RWPE2 (cell line): ENCODE results near the gene LCE1A.

ENCODE experiments used
- ATAC-seq: fragments of 200-7000 bp; cut with Tn5 transposase; 3 replicates; pipeline ENCODE4 v1.9.1; 2021; ENCODE audit warnings: low read depth
- DNase-seq: peaks from one replicate; pipeline ENCODE4 v3.0.0-alpha.2; 2020; ENCODE audit warnings: low spot score
- H3K27ac ChIP-seq: fragments of 450-650 bp; 2 replicates; pipeline ENCODE4 v1.5.1; 2017; ENCODE audit warnings: mild to moderate bottlenecking; ENCODE audit not compliant: poor library complexity, severe bottlenecking
- H3K27me3 ChIP-seq: fragments of 250-450 bp; sonication (Bioruptor Pico); 2 replicates; pipeline ENCODE4 v1.5.1; 2021; ENCODE audit warnings: mild to moderate bottlenecking, moderate library complexity; ENCODE audit not compliant: insufficient read depth, poor library complexity, severe bottlenecking
- H3K36me3 ChIP-seq: fragments of 250-450 bp; sonication (Bioruptor Pico); 2 replicates; pipeline ENCODE4 v1.5.1; 2020; ENCODE audit warnings: low read depth, mild to moderate bottlenecking, moderate library complexity
- H3K4me1 ChIP-seq: fragments of 250-450 bp; sonication (Bioruptor Pico); 2 replicates; pipeline ENCODE4 v1.5.1; 2021; ENCODE audit warnings: mild to moderate bottlenecking, moderate library complexity; ENCODE audit not compliant: insufficient read depth, poor library complexity, severe bottlenecking
- H3K4me3 ChIP-seq: fragments of 250-450 bp; sonication (Bioruptor Pico); 2 replicates; pipeline ENCODE4 v1.5.1; 2021; ENCODE audit warnings: mild to moderate bottlenecking, moderate library complexity; ENCODE audit not compliant: severe bottlenecking
- H3K9me3 ChIP-seq: fragments of 250-450 bp; sonication (Bioruptor Pico); 2 replicates; pipeline ENCODE4 v1.5.1; 2021; ENCODE audit warnings: mild to moderate bottlenecking, moderate library complexity; ENCODE audit not compliant: severe bottlenecking
- TF ChIP-seq, protein P1 (sequence below): fragments of 450-650 bp; IDR thresholded peaks from one replicate; pipeline ENCODE4 v1.5.1; 2017; ENCODE audit warnings: mild to moderate bottlenecking, moderate library complexity; ENCODE audit not compliant: poor library complexity, severe bottlenecking

Gene LCE1A

DNA sequence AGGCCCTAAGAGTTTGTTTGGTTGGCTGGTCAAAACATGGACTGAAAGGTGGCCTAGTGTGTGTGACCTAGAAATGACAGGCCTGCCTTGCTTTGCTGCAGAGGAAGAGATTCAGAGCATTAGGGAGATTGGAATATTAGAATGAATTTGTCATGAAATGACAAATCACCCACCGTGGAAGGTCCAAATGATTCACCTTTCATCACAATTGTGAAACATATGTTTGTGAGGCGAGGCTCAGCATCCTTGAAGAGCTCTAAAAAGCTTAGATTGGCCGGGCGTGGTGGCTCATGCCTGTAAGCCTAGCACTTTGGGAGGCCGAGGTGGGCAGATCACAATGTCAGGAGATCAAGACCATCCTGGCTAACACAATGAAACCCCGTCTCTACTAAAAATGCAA is 10.0 kb upstream of the LCE1A start:
- Histone ChIP-seq H3K36me3 (no peaks in the 10 kb centered on the region), H3K27ac (no peak overlapping the region), H3K4me1 (no peaks in the 10 kb centered on the region), H3K9me3 (no peaks in the 10 kb centered on the region), H3K4me3 (no peak overlapping the region), H3K27me3 (no peaks in the 10 kb centered on the region)
- ATAC-seq (peak; percentile 48; the same call in 1 of the 3 replicates), DNase-seq (no peak)
- TF ChIP-seq, protein P1, sequence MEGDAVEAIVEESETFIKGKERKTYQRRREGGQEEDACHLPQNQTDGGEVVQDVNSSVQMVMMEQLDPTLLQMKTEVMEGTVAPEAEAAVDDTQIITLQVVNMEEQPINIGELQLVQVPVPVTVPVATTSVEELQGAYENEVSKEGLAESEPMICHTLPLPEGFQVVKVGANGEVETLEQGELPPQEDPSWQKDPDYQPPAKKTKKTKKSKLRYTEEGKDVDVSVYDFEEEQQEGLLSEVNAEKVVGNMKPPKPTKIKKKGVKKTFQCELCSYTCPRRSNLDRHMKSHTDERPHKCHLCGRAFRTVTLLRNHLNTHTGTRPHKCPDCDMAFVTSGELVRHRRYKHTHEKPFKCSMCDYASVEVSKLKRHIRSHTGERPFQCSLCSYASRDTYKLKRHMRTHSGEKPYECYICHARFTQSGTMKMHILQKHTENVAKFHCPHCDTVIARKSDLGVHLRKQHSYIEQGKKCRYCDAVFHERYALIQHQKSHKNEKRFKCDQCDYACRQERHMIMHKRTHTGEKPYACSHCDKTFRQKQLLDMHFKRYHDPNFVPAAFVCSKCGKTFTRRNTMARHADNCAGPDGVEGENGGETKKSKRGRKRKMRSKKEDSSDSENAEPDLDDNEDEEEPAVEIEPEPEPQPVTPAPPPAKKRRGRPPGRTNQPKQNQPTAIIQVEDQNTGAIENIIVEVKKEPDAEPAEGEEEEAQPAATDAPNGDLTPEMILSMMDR: no peak

DNA sequence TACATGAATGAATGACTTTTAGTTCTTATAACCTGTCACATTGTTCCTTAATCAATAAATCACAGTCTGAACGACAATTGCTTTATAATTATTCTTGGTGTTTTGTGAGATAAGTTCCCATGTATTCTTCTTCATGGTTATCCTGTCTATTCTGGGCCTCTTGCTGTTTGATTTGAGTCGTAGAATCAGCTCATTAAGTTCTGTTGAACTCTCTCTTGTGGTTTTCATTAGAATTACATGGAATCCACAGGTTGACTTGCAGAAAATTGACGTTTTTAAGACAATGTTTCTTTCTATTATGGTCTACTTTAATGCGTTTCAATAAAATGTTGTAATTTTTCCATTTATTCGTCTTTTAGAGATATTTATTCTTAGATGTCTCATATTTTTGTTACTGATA is 4.0 kb upstream of the LCE1A start:
- ATAC-seq: no peak
- no peaks in the 10 kb centered on the region for H3K36me3 ChIP-seq
- no peak for DNase-seq
- no peaks in the 10 kb centered on the region for H3K27me3 ChIP-seq
- TF ChIP-seq, protein P1: no peak
- H3K4me1 ChIP-seq: no peaks in the 10 kb centered on the region
- H3K9me3 ChIP-seq: no peaks in the 10 kb centered on the region
- H3K4me3 ChIP-seq: no peak overlapping the region
- no peak overlapping the region for H3K27ac ChIP-seq

DNA sequence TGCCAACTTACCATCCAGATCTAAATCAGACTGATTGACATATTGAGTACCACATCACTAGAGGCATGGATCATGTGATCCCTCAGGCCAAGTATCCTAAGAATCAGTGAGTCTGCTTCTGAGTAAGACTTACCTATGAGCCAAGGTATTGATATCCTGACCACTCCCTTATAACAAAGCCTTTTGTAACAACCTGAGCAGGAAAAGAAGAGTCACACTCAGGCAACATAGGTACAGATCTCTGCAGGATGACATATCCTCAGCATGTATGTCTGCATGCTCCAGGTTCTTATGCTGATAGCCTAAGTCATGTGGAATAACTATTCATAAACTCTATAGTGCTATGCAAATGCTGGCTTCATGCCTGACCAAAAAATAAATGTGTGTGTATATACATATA is 2.3 kb upstream of the LCE1A start:
- no peak overlapping the region for H3K27ac ChIP-seq
- H3K9me3 ChIP-seq: no peaks in the 10 kb centered on the region
- H3K4me1 ChIP-seq: no peaks in the 10 kb centered on the region
- H3K27me3 ChIP-seq: no peaks in the 10 kb centered on the region
- no peaks in the 10 kb centered on the region for H3K36me3 ChIP-seq
- no peak for DNase-seq
- TF ChIP-seq, protein P1: no peak
- H3K4me3 ChIP-seq: no peak overlapping the region
- ATAC-seq: 0 out of 3 replicates have a peak, but pooled peaks have one; percentile 10

DNA sequence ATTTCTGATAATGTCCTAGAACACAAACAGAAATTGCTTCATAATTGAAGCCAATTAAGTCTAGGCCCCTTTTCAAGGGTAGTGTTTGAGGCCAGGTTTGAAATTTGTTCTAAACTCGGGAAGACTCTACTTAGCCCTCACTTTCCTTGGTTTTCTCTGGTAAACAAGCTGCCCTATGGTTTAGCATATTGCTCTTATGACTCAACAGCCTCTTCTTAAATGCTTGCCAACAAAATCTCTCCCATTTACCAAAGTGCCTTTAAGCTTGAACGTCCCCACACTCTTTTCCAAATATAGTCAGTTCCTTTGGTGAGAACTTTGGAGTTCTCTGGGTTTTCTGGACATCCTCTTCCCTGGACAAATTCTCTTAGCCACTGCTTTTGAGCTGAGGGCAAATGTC is 9.6 kb downstream of the LCE1A start:
- Histone ChIP-seq H3K4me1 (no peaks in the 10 kb centered on the region), H3K4me3 (no peak overlapping the region), H3K9me3 (no peaks in the 10 kb centered on the region), H3K36me3 (no peaks in the 10 kb centered on the region), H3K27ac (no peak overlapping the region), H3K27me3 (no peaks in the 10 kb centered on the region)
- ATAC-seq (no peak), DNase-seq (no peak)
- TF ChIP-seq, protein P1: no peak

DNA sequence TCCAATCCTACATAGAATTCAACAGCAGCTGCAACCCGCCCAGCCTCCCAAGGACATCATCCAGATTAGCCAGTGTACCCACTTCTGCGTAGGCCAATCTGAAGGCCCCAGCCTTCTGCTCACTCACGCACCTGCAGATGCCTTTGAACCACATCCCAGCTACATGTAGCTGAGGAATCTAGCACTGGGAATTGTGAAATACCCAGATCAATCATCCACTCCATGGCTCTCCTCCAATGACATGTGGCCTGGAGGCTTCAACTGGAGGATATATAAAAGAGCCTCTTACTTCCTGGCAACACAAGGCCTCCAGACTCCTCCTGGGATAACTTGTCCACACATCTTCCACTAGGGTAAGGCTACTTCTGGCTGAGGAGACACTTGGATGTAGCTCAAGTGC is 15.3 kb downstream of the LCE1A start, which contains the start of gene LCE6A:
LCE6A (plus strand) TSS at position 301 of the 400 bp plus-strand sequence. CDS start 665 bp downstream, outside the sequence.
- Histone ChIP-seq H3K4me3 (no peak within 1 kb of the TSS), H3K27ac (no peak within 1 kb of the TSS), H3K4me1 (no peaks in the 10 kb centered on the region), H3K36me3 (no peaks in the 10 kb centered on the region), H3K9me3 (no peaks in the 10 kb centered on the region), H3K27me3 (no peaks in the 10 kb centered on the region)
- DNase-seq: no peak
- TF ChIP-seq, protein P1: no peak
- ATAC-seq: no peak
